ENCODE measurements around the gene ARHGEF3.

DNA sequence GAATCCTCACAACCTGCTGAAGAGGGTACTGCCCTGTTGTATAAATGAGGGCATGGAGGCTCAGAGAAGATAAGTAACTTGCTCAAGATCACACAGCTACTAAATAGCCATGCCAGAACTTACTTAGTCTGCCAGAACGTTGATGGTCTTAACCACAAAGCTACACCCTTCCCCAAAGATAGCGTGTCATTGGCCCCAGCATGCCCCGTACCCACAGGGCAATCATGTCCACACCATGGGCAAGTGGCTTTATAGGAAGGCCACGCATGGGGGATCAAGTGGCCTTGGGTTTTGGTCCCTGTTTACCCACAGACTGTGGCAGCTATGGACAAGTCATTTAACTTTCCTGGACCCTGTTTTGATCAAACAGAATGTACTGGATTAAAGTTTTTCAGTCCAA lies 15.9 kb upstream of the ARHGEF3 start:
- no peak for TF ChIP-seq POLR2AphosphoS5 (IDR thresholded peaks at IDR 0.05; ENCODE audit: low read depth, low read length)
- TF ChIP-seq POLR2A (IDR thresholded peaks at IDR 0.05; ENCODE audit: low read depth, low read length) = no peak
- no peak for TF ChIP-seq SPI1 (IDR thresholded peaks at IDR 0.05; ENCODE audit: low read depth, low read length)
- no peak for TF ChIP-seq TAF1 (IDR thresholded peaks at IDR 0.05; ENCODE audit: low read depth, low read length)
- no peak for TF ChIP-seq PAX5 (IDR thresholded peaks at IDR 0.05; ENCODE audit: insufficient read depth, low read length, severe bottlenecking)
